Ovary (tissue), 3 donors: ENCODE results near the gene HADHB.

ENCODE experiments used
- POLR2A ChIP-seq: fragments of 450-650 bp; IDR thresholded peaks from one replicate; pipeline ENCODE4 v1.6.1; 2017; ENCODE audit warnings: antibody characterized with exemption, mild to moderate bottlenecking, moderate library complexity
- TF ChIP-seq, protein P1 (sequence below), 3 donors: fragments of 450-650 bp in 2 of 3; fragments of 200-600 bp in 1 of 3; IDR thresholded peaks; one replicate each; pipeline versions ENCODE4 v1.5.1 to v1.8.0; 2016 to 2022; ENCODE audit warnings: antibody characterized with exemption in 3 of 3, mild to moderate bottlenecking in 1 of 3
- donor health status: DM: no; HTN: no; CAD: no.

DNA sequence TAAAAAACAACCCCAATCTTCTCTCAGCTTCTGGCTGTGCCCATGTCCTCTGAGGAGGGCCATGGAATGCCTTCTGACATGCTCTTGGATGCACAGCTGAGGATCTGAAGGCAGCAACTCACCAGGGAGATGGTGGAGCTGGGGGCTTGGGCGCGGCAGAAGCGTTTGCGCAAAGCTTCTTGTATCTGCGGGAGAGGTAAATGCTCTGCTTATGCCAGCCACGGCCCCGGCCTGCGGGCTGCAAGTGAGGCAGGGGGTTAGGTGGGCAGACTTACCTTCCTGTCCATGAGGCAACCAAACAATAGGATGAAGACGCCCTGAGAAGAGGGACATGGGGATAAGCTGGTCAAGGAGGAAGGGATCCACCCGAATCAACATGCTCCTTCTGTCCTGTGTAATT is 65.2 kb downstream of the HADHB start:
- TF ChIP-seq, protein P1, sequence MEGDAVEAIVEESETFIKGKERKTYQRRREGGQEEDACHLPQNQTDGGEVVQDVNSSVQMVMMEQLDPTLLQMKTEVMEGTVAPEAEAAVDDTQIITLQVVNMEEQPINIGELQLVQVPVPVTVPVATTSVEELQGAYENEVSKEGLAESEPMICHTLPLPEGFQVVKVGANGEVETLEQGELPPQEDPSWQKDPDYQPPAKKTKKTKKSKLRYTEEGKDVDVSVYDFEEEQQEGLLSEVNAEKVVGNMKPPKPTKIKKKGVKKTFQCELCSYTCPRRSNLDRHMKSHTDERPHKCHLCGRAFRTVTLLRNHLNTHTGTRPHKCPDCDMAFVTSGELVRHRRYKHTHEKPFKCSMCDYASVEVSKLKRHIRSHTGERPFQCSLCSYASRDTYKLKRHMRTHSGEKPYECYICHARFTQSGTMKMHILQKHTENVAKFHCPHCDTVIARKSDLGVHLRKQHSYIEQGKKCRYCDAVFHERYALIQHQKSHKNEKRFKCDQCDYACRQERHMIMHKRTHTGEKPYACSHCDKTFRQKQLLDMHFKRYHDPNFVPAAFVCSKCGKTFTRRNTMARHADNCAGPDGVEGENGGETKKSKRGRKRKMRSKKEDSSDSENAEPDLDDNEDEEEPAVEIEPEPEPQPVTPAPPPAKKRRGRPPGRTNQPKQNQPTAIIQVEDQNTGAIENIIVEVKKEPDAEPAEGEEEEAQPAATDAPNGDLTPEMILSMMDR (IDR thresholded peaks at IDR 0.05): no peak
- TF ChIP-seq POLR2A: no peak
